Measurements from ENCODE around the gene RFPL3.
"Not testable (repeated sequence)": the region's sequence is repeated elsewhere in the genome, so short reads cannot be mapped to it uniquely, and the experiment has no call there.

RFPL3 gene

DNA sequence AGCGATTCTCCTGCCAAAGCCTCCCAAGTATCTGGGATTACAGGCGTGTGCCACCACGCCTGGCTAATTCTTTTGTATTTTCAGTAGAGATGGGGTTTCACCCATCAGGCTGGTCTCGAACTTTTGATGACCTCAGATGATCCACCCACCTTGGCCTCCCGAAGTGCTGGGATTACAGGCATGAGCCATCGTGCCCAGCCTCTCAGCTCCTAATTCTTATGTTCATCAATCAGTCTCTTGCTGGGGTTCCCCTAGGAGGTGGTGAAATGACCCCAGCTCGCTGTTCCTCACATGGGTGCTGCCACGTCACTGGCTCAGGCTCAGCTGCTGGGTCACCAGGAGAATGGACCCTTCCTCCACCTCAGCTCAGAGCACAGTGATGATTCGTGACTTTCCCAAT, at the start of gene RFPL3:
Gene RFPL3, plus strand, starts transcription at position 301 of the 400 bp plus-strand sequence. CDS start 205 bp downstream, outside the sequence.
- DNase-seq (ENCODE audit: low spot score): not testable (repeated sequence)

DNA sequence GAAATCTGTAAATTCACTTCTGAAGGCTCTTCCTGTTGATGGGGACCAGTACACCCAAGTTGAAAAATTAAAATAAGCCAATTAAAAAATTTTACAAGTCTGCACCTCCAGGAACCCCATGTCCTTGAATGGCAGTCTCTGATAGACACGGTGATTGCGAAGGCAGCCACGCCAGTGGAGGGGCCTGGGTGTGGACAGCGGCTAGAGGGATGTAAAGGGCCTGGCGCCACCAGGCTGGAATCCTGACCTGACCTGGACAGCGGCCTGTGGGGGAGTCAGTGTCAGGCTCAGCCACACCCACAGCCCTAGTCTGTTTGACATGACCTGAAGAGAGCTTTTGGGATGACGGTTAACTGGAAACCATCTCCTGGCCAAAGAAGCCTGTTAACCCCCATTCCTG, 49.5 kb upstream of the RFPL3 start:
- no peak for DNase-seq (ENCODE audit: low spot score)

DNA sequence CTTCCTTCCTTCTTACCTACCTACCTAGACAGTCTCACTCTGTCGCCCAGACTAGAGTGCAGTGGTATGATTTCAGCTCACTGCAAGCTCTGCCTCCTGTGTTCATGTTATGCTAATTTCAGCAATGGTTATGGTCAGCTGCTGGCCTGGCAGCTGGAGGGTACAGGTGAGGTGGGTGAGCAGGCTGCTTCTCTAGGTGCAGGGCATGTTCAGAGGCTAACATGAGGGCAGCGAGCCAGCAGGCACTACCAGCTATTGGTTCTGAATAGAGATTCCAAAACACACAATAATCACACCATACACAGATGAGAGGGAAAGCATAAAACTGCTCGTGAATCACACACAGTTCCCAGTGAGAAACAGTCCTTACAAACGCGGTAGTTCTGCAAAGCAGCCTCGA, 48.7 kb upstream of the RFPL3 start:
- DNase-seq (ENCODE audit: low spot score): no peak

DNA sequence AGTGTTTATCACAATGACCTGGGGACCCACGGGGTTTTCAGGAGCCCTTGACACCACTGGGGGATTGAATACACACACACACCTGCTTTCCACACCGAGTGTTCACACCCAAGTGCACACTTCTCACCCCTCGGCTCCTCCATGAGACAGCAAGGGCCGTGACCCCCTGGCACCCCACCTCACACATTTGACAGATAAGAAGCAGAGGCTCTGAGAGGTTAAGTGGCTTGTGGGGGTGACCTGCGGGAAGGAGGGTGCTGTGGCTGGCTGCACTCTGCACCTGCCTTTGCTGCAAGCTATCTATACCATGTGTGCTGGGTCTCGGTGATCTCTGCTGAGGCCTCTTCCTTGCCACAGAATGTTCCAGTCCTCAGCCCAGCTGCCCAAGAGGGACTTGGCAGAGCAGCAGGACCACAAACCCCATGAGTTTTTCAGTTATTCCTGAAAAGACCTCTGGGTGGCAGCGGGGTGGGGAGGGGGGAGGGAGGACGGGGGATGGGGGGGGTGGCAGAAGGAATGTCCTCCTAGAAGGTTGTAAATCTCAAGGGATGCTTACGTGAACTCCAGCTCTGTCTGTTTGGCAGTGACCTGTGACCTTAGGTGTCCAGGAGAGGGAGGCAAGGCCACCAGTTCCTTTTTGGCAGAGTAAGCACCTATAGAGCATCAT, 47.9 kb upstream of the RFPL3 start:
- DNase-seq (ENCODE audit: low spot score): no peak

DNA sequence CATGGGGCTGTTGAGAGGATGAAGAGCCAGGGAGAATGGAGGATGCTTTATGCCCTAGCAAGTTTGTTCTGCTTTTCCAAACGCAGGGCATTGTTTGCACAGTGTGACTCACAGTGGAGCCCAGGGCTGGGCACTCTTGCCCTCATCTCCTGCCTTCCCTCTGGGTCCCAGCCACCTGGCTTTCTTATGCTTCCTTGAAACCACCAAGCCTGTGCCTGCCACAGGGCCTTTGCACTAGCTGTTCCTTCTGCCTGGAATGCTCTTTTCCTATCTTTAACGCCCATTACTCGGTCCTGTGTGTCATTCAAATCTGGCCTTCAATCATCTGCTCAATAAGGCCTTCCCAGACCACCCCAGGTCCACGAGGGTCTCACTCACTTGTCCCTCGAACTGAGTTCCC, 46.9 kb upstream of the RFPL3 start:
- no peak for DNase-seq (ENCODE audit: low spot score)

DNA sequence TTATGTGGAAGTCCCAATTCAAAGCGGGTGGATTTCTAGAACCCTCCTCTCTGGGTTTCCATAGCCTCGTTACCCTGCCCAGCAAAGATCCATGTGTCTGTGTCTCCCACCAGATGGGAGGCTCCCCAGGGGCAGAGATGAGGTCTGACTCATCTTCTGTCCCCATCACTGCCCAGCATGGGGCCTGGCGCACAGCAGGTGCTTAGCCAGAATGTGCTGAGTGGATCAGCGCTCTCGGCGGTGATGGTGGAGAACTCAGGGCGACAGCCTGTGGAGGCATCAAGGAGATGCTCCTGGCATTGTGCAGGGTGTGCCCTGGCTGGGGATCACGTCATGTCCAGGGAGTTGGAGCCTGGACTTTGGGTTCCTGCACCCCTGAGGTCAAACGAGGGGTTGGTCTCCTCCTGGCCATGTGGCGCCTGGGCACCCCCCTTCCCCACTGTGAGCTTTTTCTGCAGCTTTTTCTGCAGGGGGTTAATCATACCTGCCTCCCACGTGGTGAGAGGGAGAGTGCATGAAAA, 46.1 kb upstream of the RFPL3 start:
- no peak for DNase-seq (ENCODE audit: low spot score)

DNA sequence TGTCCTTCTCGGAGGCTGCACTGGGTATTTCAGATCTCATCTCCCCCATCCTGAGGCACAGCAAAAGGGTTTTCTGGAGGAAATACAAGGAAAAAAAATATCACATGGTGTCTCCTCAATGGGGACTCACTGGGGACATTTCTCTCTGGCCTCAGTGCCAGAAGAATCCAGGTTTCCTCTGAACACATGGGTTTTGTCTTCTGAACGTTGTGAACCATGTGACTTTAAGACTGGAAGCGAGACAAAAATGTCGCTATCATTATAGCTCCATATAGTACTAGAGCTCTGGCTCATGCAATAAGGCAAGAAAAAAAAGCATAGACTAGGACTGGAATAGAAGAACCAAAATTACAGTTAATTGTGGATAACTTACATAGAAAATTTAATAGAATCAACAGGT, 44.9 kb upstream of the RFPL3 start:
- no peak for DNase-seq (ENCODE audit: low spot score)

DNA sequence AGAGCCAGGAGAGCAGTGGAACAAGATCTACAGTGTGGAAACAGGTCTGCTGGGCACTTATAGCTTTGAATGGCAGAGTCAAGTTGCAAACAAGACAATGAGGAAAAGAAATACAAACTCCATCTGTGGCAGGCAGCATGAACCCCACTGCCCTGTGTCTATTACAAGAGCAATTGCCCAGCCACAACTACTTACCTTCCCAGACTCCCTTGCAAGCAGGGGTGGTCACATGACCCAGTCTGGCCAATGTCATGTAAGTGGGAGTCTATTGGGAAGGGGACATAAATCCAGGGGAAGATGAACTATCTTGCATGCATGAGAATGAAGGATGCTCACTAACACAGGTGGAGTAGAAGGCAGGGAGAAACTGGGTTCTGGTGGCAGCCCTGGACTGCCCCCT, 44.1 kb upstream of the RFPL3 start:
- DNase-seq (ENCODE audit: low spot score): no peak

DNA sequence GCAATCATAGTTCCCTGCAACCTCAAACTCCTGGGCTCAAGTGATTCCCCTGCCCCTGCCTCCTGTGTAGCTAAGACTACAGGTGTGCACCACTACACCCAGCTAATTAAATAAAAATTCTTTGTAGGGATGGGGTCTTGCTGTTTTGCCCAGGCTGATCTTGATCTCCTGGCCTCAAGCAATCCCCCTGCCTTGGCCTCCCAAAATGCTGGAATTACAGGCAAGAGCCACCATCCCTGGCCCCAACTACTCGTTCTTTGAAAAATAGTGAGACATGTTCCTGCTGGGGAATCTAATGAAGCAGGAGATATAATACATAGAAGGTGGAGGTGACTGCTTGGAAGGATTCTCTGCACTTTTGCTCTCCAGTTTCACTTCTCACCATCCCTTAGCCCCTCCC, 40.1 kb upstream of the RFPL3 start:
- no peak for DNase-seq (ENCODE audit: low spot score)

DNA sequence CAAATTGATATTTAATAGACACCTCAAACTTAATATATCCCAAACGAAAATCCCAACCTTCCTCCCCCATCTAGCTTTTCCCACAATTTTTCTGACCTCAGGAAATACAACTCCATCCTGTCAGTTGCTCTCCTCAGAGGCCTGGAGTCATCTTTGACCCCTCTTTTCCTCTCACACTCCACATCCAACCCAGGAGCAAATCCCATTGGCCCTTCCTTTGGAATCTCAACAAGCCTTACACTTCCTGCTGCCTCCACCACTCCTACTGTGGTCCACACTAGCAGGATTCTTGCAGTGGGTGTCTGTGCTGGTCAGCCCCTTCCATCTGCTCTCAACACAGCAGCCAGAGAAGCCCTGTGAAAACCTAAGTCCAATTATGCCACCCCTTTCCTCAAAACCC, 39.3 kb upstream of the RFPL3 start:
- no peak for DNase-seq (ENCODE audit: low spot score)

DNA sequence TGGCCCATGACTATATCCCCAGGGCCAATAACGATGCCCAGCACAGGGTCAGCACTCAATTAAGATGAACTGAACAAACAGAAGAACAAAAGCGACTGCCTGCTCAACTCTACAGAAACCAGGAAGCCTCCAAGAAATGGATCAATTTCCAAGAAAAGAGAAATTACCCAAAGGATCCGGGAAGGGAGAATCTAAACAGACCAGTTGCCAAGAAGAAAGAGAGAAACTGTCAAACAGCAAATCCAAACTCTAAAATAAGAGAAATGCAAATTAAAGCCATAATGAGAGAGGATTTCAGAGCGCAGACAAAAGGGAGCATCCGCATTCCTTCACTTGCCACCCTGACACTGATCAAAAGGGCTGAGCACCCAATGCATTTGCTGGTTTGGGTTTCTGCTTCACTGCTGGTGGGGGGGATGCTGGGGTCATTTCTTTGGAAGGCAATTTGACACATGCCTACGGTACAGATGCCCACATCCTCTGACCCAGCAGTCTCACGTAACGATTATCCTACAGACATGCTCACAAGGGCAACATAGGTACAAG, 37.7 kb upstream of the RFPL3 start:
- DNase-seq (ENCODE audit: low spot score): no peak

DNA sequence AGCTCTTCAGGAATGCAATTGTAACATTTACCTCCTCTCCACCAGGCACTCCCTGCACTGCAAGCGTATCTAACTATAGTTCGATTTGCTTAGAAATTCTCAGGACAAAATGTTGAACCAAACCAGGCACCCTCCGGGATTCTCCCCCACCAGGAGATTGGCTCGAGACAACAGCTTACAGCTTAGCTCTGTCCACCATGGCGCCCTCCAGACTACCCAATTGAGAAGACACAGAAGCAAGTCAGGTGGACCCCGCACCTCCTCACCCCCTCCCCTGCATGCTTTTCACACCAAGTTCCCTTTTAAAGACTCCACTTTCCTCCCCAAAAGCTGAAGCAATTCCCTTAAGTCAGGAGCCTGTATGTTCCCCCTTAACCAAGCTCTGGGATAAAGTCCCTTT, 34.7 kb upstream of the RFPL3 start:
- no peak for DNase-seq (ENCODE audit: low spot score)

DNA sequence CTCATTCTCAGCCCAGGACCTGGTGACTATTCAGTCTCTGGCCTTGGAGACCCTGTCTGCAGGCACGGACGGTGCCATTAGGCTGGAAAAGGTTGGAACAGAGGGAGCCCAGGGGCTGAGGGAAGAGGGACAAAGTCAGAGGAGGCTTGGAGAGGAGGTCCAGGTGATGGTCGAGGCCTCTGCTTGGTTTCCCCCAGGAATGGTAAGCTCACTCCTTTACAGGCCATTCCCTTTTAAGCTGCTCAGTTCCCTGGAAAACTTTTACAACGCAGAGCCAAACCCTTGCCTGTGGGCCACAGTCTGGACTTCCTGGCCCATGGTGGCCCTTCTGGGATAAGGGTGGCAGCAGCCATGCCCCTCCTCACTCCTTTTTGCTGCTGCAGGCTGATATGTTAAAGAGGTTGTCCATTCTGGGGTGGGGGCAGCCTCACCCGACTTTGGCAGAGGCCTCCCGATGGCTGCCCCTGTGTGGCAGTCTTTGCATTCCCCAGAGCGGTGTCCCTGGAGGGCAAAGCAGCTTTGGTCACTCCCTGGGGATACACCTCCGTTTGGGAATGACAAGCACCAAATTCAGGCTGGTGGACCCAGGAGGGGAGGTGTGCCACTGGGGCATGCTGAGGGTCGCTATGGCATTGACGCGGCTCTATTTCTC, 34.0 kb upstream of the RFPL3 start:
- DNase-seq (ENCODE audit: low spot score): no peak

DNA sequence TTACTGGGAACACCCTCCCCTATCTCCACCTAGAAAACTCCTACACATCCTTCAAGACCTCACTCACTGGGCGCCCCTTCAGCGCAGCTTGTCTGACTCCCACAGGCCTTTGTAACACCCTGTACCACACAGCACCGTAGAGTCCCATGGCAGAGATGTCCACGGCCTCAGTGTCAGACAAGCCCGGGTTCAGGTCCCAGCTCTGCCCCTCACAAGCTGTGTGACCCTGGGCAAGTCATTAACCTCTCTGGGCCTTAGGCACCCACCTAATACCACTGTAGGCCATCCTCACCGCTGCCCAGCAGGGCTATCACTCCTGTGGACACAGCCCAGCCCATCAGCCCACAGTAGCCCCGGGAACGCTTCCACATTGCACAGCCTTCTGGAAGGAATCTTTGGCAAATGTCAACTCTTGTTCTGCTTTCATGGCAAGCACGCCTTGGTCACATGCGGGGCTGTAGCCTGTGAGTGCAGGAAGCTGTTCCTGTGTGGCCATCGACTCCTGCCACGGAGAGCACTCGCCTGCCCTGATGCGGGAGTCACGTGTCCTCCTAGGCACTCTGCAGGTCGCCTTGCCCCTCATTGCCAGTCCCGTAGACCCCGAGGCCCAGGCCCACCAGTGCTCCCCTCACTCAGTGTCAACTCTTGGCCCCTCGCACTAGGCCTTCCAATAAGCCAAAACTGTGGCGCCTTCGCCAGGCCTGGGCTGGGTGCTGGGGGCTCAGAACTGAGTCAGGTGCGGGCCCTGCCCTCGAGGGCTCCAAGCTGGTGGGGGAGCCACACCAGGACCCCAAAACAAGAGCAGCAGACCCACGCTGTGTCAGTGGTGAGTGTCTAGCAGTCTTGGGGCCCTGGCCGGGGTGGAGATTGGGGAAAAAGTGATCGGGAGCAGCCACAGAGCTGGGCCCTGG, 32.9 kb upstream of the RFPL3 start:
- DNase-seq (ENCODE audit: low spot score): no peak

DNA sequence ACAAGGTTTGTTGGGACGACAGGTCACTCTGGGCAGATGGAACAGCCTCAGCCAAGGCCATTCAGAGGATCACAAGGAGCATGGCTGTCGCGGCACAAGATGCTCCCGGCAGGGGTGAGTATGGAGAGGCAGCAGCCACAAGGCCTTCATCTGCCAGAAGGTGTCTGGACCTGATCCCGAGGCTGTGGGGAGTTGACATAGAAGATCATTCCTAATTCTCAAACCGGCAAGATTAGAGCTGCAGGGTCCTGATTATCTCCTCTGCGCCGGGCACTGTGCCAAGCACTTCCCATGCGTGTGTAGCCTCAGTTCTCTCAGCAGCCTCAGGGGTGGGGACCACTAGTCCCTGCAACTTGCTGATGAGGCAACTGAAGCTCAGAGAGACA, 32.3 kb upstream of the RFPL3 start:
- DNase-seq (ENCODE audit: low spot score): no peak

DNA sequence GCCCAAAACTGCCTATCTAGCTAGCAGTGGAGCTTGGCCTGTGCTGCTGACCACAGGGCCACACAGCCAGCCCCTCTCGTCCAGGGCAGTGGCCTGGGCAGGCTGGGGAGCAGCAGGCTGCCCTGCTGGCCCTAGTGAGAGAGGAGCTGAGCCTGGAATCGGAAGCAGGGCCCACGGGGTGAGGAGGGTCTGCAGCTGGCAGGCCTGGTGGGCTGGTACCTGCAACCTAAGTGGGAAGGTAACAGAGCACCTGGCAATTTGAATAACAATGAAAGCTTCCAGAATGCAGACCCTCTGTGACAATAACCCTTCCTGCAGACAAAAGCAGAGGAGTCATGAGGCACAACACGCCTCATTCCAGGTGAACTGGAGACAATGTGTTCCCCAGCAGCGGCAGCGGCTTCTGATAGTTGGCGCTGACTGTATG, 31.8 kb upstream of the RFPL3 start:
- DNase-seq (ENCODE audit: low spot score): no peak

DNA sequence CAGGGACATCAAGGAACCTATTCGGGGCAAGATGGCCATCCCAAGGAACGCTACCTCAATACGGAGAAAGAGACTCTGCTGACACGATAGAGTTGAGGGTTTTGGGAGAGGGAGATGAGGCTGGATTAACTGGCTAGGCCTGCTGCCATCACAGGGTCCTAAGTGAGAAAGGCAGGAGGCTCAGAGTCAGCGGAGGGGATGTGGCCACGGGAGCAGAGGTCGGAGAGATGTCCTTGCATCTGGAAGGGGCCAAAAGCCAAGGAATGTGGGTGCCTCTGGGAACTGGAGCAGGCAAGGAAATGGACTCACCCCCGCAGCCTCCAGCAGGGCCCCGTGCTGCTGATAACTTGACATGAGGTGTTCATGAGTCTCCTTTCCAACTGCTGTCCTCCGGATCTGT, 31.0 kb upstream of the RFPL3 start:
- no peak for DNase-seq (ENCODE audit: low spot score)

DNA sequence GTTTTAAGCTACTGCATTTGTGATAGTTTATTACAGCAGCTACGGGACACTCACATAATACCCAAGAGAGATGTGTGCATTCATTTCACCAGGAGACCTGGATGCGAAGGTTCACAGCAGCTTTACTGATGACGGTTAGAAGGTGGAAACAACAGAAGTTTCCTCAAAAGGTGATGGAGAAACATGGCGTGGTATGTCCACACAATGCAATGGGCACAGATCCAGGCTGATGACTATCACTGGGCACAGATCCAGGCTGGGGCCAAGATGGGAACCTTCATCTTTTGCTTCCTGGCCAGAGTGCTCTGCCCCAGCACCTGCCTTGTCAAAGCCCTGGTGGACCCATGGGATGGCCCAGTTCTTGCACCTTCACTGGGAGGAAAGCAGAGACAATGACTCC, 30.6 kb upstream of the RFPL3 start:
- DNase-seq (ENCODE audit: low spot score): no peak

DNA sequence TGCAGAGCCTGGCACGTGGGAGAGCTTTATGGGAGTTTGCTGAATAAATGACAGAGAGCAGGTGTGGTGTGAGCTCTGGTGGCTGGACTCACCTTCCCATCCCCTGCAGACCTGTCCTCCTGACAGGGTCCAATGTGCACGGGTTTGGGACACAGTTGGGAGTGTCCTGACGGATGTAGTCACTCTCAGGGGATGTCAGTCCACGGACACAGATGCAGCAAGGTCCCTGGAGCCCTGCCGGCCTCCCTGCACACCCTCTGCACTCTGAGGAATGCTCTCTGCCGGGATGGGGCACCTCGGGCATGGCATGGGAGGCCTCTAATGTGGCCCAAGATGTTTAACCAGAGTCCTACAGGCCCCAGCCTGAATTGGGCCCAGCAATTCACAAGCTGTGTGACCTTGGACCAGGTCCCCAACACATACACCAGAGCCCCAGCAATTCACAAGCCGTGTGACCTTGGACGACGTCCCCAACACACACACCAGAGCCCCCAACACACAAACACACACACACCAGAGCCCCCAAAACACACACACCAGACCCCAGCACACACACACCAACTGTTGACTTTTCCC, 30.0 kb upstream of the RFPL3 start:
- no peak for DNase-seq (ENCODE audit: low spot score)

DNA sequence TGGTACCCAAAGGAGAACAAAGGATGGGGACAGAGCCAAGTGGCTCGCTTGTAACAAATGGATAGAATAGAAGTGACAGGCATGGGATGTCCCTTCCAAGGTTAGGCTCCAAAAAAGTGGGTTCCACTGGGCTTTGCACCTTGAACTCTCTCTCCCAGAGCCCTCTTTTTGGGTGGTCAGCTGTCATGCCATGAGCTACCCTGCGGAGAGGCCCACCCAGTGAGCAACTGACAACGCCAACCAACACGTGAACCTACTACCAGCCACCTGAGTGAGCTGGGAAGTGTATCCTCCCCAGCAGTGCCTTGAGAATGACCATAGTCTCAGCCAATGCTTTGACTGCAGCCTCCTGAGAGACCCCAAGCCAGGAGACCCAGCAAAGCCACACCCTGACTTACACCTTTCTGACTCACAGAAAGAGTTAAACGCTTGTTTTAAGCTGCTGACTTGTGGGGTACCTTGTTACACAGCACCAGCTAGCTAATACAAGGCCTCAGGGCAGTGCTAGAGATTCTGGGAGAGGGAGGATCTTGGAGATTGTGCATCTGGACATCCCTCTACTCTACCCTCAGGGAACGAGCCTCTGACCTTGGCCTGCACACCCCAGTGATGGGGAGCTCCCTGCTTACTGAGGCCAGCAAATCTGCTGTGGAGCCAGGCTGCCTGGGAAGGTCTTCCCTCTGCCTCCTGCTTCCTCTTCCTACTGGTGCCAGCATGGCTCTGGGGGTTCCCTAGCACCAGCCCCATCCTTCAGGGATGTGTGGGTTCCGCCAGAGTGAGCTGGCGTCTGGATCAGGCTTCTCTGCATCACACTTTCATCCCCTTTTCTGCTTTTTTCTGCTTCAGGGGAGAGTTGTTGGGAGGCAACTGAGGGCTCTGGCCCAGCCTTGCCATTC, 29.1 kb upstream of the RFPL3 start:
- no peak for DNase-seq (ENCODE audit: low spot score)

DNA sequence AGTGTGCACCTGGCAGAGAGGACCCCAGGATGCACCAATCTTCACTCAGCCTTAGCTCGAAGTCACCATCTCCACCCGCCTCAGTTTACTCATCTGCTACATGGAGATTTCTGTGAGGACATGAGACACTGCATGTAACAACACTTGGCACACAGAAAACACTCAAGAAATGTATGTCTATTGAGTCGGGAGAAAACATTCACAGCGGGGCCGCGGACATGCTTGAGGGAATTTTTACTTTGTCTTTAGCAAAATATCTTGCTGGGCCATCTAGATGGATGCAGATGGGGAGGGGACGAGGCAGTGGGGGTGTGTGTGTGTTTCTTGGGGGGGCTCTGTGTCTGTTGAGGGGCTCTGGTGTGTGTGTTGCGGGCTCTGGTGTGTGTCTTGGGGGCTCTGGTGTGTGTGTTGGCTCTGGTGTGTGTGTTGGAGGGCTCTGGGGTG, 28.4 kb upstream of the RFPL3 start:
- DNase-seq (ENCODE audit: low spot score): no peak

Data from HuH-7 (cell line).